Measurements from ENCODE around the gene ASAP3.

DNA sequence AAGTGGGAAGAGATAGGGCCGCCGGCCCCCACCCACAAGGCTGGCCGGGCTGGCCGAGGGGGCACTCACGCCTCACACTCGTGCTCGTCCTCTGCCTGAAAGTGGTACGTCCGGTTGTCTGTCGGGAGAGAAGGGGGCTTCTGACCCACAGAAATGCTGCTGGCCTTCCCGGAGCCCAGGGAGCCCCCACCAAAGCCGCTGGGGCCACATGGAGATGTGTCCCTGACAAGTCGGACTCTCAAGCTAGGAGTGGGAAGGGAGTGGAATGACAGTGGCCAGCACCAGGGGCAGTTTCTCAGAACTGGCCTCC lies 46.7 kb downstream of the ASAP3 start:
- no peak for TF ChIP-seq POLR2AphosphoS5 (IDR thresholded peaks at IDR 0.05; ENCODE audit: borderline replicate concordance, low read depth, low read length)
- TF ChIP-seq EZH2 (IDR thresholded peaks at IDR 0.05): no peak

Measured in SK-N-MC (cell line).